Sigmoid colon (tissue), 4 donors: ENCODE data around the gene ELAVL4.

ENCODE experiments used
- EP300 ChIP-seq, 4 donors: sonication (generic); formaldehyde crosslinking; IDR thresholded peaks; one replicate each; pipeline ENCODE4 v1.6.1; 2017; ENCODE audit warnings: antibody characterized with exemption in 4 of 4
- POLR2A ChIP-seq, 2 donors: fragments of 450-650 bp; IDR thresholded peaks; one replicate each; pipeline ENCODE4 v1.6.1; 2016; ENCODE audit warnings: antibody characterized with exemption in 2 of 2, mild to moderate bottlenecking in 2 of 2, moderate library complexity in 2 of 2

GRCh38 chr1:50179639-50180038, 70.9 kb downstream of the ELAVL4 start:
- TF ChIP-seq EP300 (IDR thresholded peaks at IDR 0.05): no peak
- TF ChIP-seq POLR2A (IDR thresholded peaks at IDR 0.05): no peak
